T-helper 17 cell (primary cell): ENCODE data around the gene TMEM30A. TPM values are rescaled to one million over a fixed set of nuclear protein-coding genes. Genes with fewer than 3 reads are reported as not detected.

Source experiments
- ATAC-seq: fragments of 150-1000 bp; cut with Tn5 transposase; 2 replicates; pipeline ENCODE4 v1.10.0; 2021; ENCODE audit warnings: mild to moderate bottlenecking, moderate library complexity
- DNase-seq, 3 donors: peaks; one replicate each; pipeline versions ENCODE4 v3.0.0 to v3.0.0-alpha.2; 2020 to 2021
- H3K9me3 ChIP-seq: one replicate; pipeline ENCODE4 v1.7.0; 2013; ENCODE audit warnings: low read length, mild to moderate bottlenecking; ENCODE audit not compliant: control insufficient read depth, poor library complexity, severe bottlenecking
- H3K27ac Mint-ChIP-seq: one replicate; pipeline ENCODE4 v1.8.0; 2022; ENCODE audit warnings: mild to moderate bottlenecking, moderate library complexity, mixed read lengths
- H3K27me3 Mint-ChIP-seq: one replicate; pipeline ENCODE4 v1.8.0; 2022; ENCODE audit warnings: mixed read lengths
- H3K36me3 Mint-ChIP-seq: one replicate; pipeline ENCODE4 v1.8.0; 2022; ENCODE audit warnings: low read depth, mixed read lengths
- H3K4me1 Mint-ChIP-seq: one replicate; pipeline ENCODE4 v1.8.0; 2022; ENCODE audit warnings: mild to moderate bottlenecking, mixed read lengths
- H3K4me3 Mint-ChIP-seq: one replicate; pipeline ENCODE4 v1.8.0; 2022; ENCODE audit warnings: mild to moderate bottlenecking, moderate library complexity, mixed read lengths
- total RNA-seq, 4 donors: library from RNA in 2 of 4; stranded (reverse) in 2 of 4; gene quantifications; one replicate each; pipeline ENCODE4 v1.2.3 and lab custom pipeline; 2022 to 2026

TMEM30A gene
- total RNA-seq, 2 donors from 2014 or later = 36.5 to 43.6 TPM

GRCh38 chr6:75286955-75287354 lies 2.4 kb upstream of the TMEM30A start:
- peaks cover 17% of the 10 kb centered on the region for H3K4me1 Mint-ChIP-seq

GRCh38 chr6:75285283-75285639 lies 669 bp upstream of the TMEM30A start:
- no peak for DNase-seq
- peaks cover 17% of the 10 kb centered on the region for H3K4me1 Mint-ChIP-seq
- no peak for ATAC-seq

More at GRCh38 chr6:75286955-75287354, 2.4 kb upstream of the TMEM30A start:
- ATAC-seq (no peak), DNase-seq (no peak)
- Mint-ChIP-seq H3K27ac (no peak overlapping the region), H3K4me3 (peak overlapping the region; percentile 76), H3K27me3 (no peaks in the 10 kb centered on the region), H3K36me3 (no peaks in the 10 kb centered on the region)
- no peaks in the 10 kb centered on the region for H3K9me3 ChIP-seq

GRCh38 chr6:75283907-75284631 lies 523 bp downstream of the TMEM30A start:
- Mint-ChIP-seq H3K27ac (no peak overlapping the region), H3K4me1 (peaks cover 22% of the 10 kb centered on the region), H3K36me3 (no peaks in the 10 kb centered on the region), H3K4me3 (no peak overlapping the region), H3K27me3 (no peaks in the 10 kb centered on the region)
- DNase-seq (no peak), ATAC-seq (peak; percentile 25)
- H3K9me3 ChIP-seq = no peaks in the 10 kb centered on the region

More at GRCh38 chr6:75285283-75285639, 669 bp upstream of the TMEM30A start:
- H3K9me3 ChIP-seq = no peaks in the 10 kb centered on the region
- H3K27me3 Mint-ChIP-seq = no peaks in the 10 kb centered on the region
- H3K36me3 Mint-ChIP-seq = no peaks in the 10 kb centered on the region
- H3K27ac Mint-ChIP-seq = no peak overlapping the region
- H3K4me3 Mint-ChIP-seq = no peak overlapping the region

GRCh38 chr6:75282706-75283105 lies 1.9 kb downstream of the TMEM30A start:
- Mint-ChIP-seq H3K27me3 (no peaks in the 10 kb centered on the region), H3K4me1 (peaks cover 29% of the 10 kb centered on the region), H3K27ac (no peak overlapping the region), H3K36me3 (no peaks in the 10 kb centered on the region), H3K4me3 (peak overlapping the region; percentile 56)
- H3K9me3 ChIP-seq = no peaks in the 10 kb centered on the region
- DNase-seq (no peak), ATAC-seq (no peak)

GRCh38 chr6:75281653-75282052 lies 2.9 kb downstream of the TMEM30A start:
- DNase-seq = no peak

GRCh38 chr6:75280131-75280855 lies 4.3 kb downstream of the TMEM30A start:
- H3K9me3 ChIP-seq = no peaks in the 10 kb centered on the region
- no peaks in the 10 kb centered on the region for H3K27me3 Mint-ChIP-seq
- no peak for DNase-seq
- ATAC-seq = no peak
- H3K36me3 Mint-ChIP-seq = peaks cover 4% of the 10 kb centered on the region
- H3K4me3 Mint-ChIP-seq = no peak overlapping the region
- peaks cover 38% of the 10 kb centered on the region for H3K4me1 Mint-ChIP-seq
- H3K27ac Mint-ChIP-seq = peak overlapping the region; percentile 49

More at GRCh38 chr6:75281653-75282052, 2.9 kb downstream of the TMEM30A start:
- ATAC-seq = no peak
- no peaks in the 10 kb centered on the region for H3K9me3 ChIP-seq
- Mint-ChIP-seq H3K4me1 (peaks cover 29% of the 10 kb centered on the region), H3K4me3 (no peak overlapping the region), H3K27ac (peak overlapping the region; percentile 60), H3K27me3 (no peaks in the 10 kb centered on the region), H3K36me3 (peaks cover 4% of the 10 kb centered on the region)

- peak overlapping the region; percentile 81 for H3K27ac Mint-ChIP-seq
- no peak overlapping the region for H3K4me3 Mint-ChIP-seq
- H3K4me1 Mint-ChIP-seq = peaks cover 43% of the 10 kb centered on the region
- peaks cover 6% of the 10 kb centered on the region for H3K36me3 Mint-ChIP-seq
- DNase-seq (no peak), ATAC-seq (no peak)
- no peaks in the 10 kb centered on the region for H3K27me3 Mint-ChIP-seq
- no peaks in the 10 kb centered on the region for H3K9me3 ChIP-seq
Observed at GRCh38 chr6:75279418-75279817, 5.2 kb downstream of the TMEM30A start.

GRCh38 chr6:75278474-75279077 lies 6.0 kb downstream of the TMEM30A start:
- Mint-ChIP-seq H3K4me1 (peaks cover 51% of the 10 kb centered on the region), H3K27ac (peak overlapping the region; percentile 81), H3K27me3 (no peaks in the 10 kb centered on the region), H3K36me3 (peaks cover 6% of the 10 kb centered on the region), H3K4me3 (no peak overlapping the region)
- ATAC-seq (no peak), DNase-seq (no peak)
- no peaks in the 10 kb centered on the region for H3K9me3 ChIP-seq

GRCh38 chr6:75275067-75275466 lies 9.5 kb downstream of the TMEM30A start:
- no peak overlapping the region for H3K27ac Mint-ChIP-seq
- no peak overlapping the region for H3K4me3 Mint-ChIP-seq
- no peaks in the 10 kb centered on the region for H3K9me3 ChIP-seq
- no peak for ATAC-seq
- H3K36me3 Mint-ChIP-seq = peaks cover 12% of the 10 kb centered on the region
- peaks cover 70% of the 10 kb centered on the region for H3K4me1 Mint-ChIP-seq
- no peak for DNase-seq
- H3K27me3 Mint-ChIP-seq = no peaks in the 10 kb centered on the region

- H3K9me3 ChIP-seq = no peaks in the 10 kb centered on the region
- DNase-seq (no peak), ATAC-seq (no peak)
- Mint-ChIP-seq H3K27me3 (no peaks in the 10 kb centered on the region), H3K4me1 (peaks cover 63% of the 10 kb centered on the region), H3K36me3 (peaks cover 12% of the 10 kb centered on the region), H3K27ac (no peak overlapping the region), H3K4me3 (no peak overlapping the region)
Observed at GRCh38 chr6:75273009-75273408, 11.6 kb downstream of the TMEM30A start.

- Mint-ChIP-seq H3K4me1 (peaks cover 62% of the 10 kb centered on the region), H3K36me3 (peaks cover 12% of the 10 kb centered on the region), H3K4me3 (no peak overlapping the region), H3K27me3 (no peaks in the 10 kb centered on the region), H3K27ac (peak overlapping the region; percentile 81)
- ATAC-seq (no peak), DNase-seq (no peak)
- no peaks in the 10 kb centered on the region for H3K9me3 ChIP-seq
Observed at GRCh38 chr6:75272145-75272840, 12.3 kb downstream of the TMEM30A start.

- peaks cover 5% of the 10 kb centered on the region for H3K36me3 Mint-ChIP-seq
- peak overlapping the region; percentile 41 for H3K27ac Mint-ChIP-seq
- no peaks in the 10 kb centered on the region for H3K27me3 Mint-ChIP-seq
- no peak overlapping the region for H3K4me3 Mint-ChIP-seq
- ATAC-seq (no peak), DNase-seq (no peak)
- no peaks in the 10 kb centered on the region for H3K9me3 ChIP-seq
- peaks cover 37% of the 10 kb centered on the region for H3K4me1 Mint-ChIP-seq
Observed at GRCh38 chr6:75268988-75269354, 15.6 kb downstream of the TMEM30A start.
